Panc1 (cell line): ENCODE results near the gene ADCY2.

ENCODE experiments used
- CTCF ChIP-seq: fragments of 450-650 bp; IDR thresholded peaks from 2 replicates; pipeline ENCODE4 v1.5.1; 2017; ENCODE audit warnings: mild to moderate bottlenecking
- POLR2AphosphoS5 ChIP-seq: IDR thresholded peaks from 2 replicates; pipeline ENCODE4 v1.6.1; 2012; ENCODE audit warnings: mild to moderate bottlenecking, low read depth, low read length, moderate library complexity
- REST ChIP-seq, 2 experiments: IDR thresholded peaks; 2 replicates each; pipeline ENCODE4 v1.6.1; 2011 to 2012; ENCODE audit warnings: low read depth in 2 of 2, control low read depth in 1 of 2, low read length in 1 of 2, mild to moderate bottlenecking in 1 of 2, moderate library complexity in 1 of 2; ENCODE audit not compliant: insufficient read depth in 1 of 2
- SIN3A ChIP-seq: IDR thresholded peaks from 2 replicates; pipeline ENCODE4 v1.6.1; 2012; ENCODE audit warnings: low read depth, mild to moderate bottlenecking, low read length, moderate library complexity, borderline replicate concordance; ENCODE audit not compliant: insufficient read depth
- TCF7L2 ChIP-seq: IDR thresholded peaks from 2 replicates; pipeline ENCODE4 v1.6.1; 2011; ENCODE audit warnings: mild to moderate bottlenecking, low read depth, low read length, inconsistent platforms

DNA sequence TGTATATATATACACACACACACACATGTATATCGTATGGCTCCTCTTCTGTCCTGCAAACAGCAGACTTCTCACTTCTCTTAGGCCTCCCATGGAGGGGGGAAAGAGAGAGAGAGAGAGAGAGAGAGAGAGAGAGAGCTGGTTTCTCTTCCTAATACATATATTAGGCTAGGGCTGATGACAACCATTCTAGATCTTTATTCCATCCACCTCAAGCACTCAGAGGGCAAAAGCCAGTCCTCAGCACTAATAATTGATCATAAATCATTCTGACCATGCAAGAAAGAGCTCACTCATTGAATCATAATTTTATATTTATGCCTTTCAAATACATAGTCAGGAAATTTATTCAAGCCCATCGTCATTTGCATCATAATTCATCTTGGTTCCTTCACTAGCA lies 408.0 kb downstream of the ADCY2 start:
- no peak for TF ChIP-seq CTCF
- TF ChIP-seq POLR2AphosphoS5: no peak
- no peak for TF ChIP-seq SIN3A
- TF ChIP-seq REST (IDR thresholded peaks at IDR 0.05; ENCODE audit: insufficient read depth in 1 of 2, low read depth in 2 of 2, low read length in 1 of 2): no peak
- TF ChIP-seq TCF7L2: no peak
